HK-2 (cell line): Measurements from ENCODE around the gene DNAJC25.
A peak's percentile ranks its signal among the peaks of the same experiment; 100 is the strongest.

Experiments
- DNase-seq: peaks from one replicate; pipeline ENCODE4 v3.0.0-alpha.2; 2018; ENCODE audit not compliant: unreplicated experiment

Gene DNAJC25

GRCh38 chr9:111627260-111627963, 3.7 kb upstream of the DNAJC25 start:
- no peak for DNase-seq

- no peak for DNase-seq
Observed at GRCh38 chr9:111628411-111628810, 2.7 kb upstream of the DNAJC25 start.

- DNase-seq, result no peak
Observed at GRCh38 chr9:111630182-111630963, 761 bp upstream of the DNAJC25 start.

- DNase-seq, result no peak
Observed at GRCh38 chr9:111630964-111631213, 245 bp upstream of the DNAJC25 start.

- no peak for DNase-seq
Observed at GRCh38 chr9:111632060-111632459, 926 bp downstream of the DNAJC25 start.

- no peak for DNase-seq
Observed at GRCh38 chr9:111632695-111633388, 1.7 kb downstream of the DNAJC25 start.

- no peak for DNase-seq
Observed at GRCh38 chr9:111633389-111633736, 2.2 kb downstream of the DNAJC25 start.

GRCh38 chr9:111634860-111635259, 3.7 kb downstream of the DNAJC25 start:
- no peak for DNase-seq

GRCh38 chr9:111637421-111637950, 6.4 kb downstream of the DNAJC25 start:
- DNase-seq, result no peak

GRCh38 chr9:111644195-111644772, 13.2 kb downstream of the DNAJC25 start:
- no peak for DNase-seq

- DNase-seq, result no peak
Observed at GRCh38 chr9:111645806-111646205, 14.7 kb downstream of the DNAJC25 start.

- no peak for DNase-seq
Observed at GRCh38 chr9:111646417-111646816, 15.3 kb downstream of the DNAJC25 start.

GRCh38 chr9:111648066-111648465, 16.9 kb downstream of the DNAJC25 start:
- no peak for DNase-seq

GRCh38 chr9:111649016-111649415, 17.9 kb downstream of the DNAJC25 start:
- no peak for DNase-seq

- DNase-seq, result no peak
Observed at GRCh38 chr9:111657051-111657450, 25.9 kb downstream of the DNAJC25 start.

GRCh38 chr9:111658943-111659342, 27.8 kb downstream of the DNAJC25 start:
- DNase-seq, result no peak

GRCh38 chr9:111659691-111660090, 28.6 kb downstream of the DNAJC25 start:
- DNase-seq, result no peak

- peak; percentile 67 for DNase-seq
Observed at GRCh38 chr9:111661150-111661801, 30.1 kb downstream of the DNAJC25 start, which contains the start of gene GNG10. GNG10 (plus strand) TSS chr9:111661605; CDS start chr9:111661635, 30 bp downstream.

GRCh38 chr9:111661802-111662521, 30.8 kb downstream of the DNAJC25 start:
- DNase-seq, result peak; percentile 66

GRCh38 chr9:111662576-111663300, 31.6 kb downstream of the DNAJC25 start:
- no peak for DNase-seq
